NCI-H510A treated with DMSO at 0.1 percent for 48 hours (cell line): ENCODE data around the gene CDH20.

Experiments used
- DNase-seq: peaks from one replicate; lab custom pipeline; 2025; lab: John Stamatoyannopoulos, UW

The CDH20 gene

DNA sequence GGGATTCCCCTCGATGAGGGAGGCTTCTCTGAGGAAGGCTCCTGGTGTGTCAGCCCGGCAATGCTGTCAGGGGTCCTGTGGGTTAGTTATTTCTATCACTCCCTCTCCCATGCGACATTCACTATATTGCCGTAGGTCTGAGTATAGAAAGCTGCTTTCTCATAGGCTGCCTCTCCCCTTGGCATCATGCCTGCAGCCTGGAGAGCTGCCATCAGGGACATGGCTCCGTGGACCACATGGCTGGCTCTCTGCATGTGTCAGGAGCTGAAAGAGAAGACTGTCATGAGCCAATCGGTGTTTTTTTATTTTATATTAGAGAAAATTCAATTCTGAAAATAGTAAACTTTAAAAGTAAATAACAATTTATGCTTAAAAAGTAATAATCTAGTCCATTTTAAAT, 198.0 kb downstream of the CDH20 start:
- DNase-seq: no peak

GRCh38 chr18:61531891-61532290, 198.7 kb downstream of the CDH20 start:
- DNase-seq: no peak

DNA sequence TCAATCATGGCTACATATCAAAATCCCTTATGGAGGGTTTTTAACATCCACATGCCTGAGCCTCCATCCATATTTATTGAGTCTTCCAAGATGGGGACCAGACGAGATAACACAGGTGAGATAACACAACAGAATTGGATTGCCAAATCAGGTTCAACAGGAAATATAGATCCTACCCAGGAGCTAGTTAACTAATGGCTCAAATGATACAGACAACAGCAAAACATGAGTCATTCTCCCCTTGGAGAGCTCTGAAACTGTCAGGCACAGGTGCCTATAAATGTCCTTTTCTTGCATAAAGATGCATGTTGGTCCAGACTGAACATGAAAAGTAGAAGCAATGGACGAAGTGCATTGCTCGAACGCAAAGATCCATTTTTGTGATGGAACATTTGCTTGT, 202.2 kb downstream of the CDH20 start:
- DNase-seq: no peak

- DNase-seq: no peak
Observed at GRCh38 chr18:61541673-61542072, 208.4 kb downstream of the CDH20 start.

DNA sequence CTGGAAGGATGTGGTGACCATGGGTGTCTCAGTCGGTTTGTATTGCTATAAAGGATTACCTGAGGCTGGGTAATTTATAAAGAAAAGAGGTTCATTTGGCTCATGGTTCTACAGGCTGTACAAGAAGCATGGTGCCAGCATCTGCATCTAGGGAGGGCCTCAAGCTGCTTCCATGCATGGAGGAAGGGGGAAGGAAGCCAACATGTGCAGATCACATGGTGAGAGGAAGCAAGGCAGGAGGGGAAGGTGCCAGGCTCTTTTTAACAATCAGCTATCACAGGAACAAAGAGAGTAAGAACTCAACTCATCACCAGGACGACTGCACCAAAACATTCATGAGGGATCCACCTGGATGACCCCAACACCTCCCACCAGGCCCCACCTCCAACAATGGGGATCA, 209.4 kb downstream of the CDH20 start:
- DNase-seq: no peak

GRCh38 chr18:61543518-61543917, 210.3 kb downstream of the CDH20 start:
- no peak for DNase-seq

DNA sequence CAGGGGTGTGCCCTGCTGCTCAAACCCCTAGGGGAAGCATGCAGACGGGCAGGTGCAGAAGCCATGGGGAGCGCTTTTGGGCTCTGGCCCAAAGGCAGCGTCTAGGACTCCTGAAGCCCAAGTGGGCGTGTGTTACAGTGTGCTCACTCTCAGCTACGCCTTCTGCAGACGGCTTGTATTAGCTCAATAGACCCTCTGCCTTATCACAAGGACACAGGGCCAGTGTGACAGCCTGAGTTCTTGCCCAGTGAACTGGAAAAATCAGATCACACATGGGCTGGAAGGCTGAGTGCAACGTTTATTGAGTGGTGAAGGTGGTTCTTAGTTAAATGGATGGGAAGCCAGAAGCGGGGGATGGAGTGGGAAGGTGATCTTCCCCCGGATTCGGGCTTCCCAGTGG, 210.9 kb downstream of the CDH20 start:
- DNase-seq: no peak

DNA sequence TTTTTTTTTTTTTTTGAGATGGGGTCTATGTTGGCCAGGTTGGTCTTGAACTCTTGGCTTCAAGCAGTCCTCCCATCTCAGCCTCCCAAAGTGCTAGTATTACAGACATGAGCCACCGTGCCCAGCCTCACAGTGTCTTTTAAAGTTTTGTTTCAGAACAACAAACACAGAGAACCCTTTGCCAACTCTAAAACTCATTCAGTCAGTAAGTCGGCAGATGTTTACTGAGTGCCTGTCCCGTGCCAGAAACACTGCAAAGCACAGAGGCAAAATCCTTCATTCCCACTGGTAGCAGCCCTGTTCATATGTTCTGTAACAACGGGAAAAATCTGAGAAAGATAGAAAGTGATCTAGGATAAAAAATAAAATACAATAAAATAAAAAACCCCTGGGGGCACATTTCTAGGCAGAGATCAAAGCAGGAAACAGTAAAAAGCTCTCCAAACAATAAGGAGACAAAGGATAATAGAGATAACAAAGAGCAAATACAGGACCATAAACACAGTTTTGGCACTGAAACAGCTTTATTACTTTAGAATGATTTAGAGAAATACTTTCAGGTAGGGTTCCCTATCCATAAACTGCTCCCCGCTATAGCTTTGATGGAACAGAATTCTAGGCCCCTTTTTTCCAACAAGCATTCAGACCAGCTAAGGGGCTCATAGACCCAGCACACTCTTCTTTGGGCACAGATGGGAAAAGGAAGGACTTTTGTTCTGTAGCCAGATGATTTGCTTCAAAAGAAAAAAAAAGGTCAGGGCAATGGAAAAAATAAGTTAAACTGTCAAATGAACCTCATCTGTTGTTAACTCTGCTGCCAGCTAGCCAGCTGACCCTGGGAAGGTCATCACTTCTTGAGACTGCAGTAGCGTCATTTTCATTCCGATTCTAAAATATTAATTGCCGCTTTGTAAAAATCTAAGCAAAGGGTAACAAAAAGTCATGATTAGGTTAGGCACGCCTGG, 212.3 kb downstream of the CDH20 start:
- no peak for DNase-seq

- DNase-seq: no peak
Observed at GRCh38 chr18:61546590-61546989, 213.4 kb downstream of the CDH20 start.

GRCh38 chr18:61549416-61549815, 216.2 kb downstream of the CDH20 start:
- DNase-seq: no peak

DNA sequence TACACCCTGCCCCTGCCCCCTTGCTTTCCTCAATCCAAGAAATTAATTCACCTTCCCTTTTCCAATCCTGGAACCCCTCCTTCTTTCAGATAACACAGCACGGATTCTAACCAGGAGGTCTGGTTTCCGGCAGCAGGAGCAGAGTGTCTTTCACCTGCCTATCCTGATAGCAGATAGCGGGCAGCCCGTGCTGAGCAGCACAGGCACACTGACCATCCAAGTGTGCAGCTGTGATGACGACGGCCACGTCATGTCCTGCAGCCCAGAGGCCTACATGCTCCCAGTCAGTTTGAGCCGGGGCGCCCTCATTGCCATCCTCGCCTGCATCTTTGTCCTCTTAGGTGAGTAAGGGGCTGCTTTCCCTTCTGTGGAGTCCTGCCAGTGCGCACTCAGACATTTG, 216.7 kb downstream of the CDH20 start:
- DNase-seq: no peak

GRCh38 chr18:61551586-61551985, 218.4 kb downstream of the CDH20 start:
- peak; percentile 91 for DNase-seq

DNA sequence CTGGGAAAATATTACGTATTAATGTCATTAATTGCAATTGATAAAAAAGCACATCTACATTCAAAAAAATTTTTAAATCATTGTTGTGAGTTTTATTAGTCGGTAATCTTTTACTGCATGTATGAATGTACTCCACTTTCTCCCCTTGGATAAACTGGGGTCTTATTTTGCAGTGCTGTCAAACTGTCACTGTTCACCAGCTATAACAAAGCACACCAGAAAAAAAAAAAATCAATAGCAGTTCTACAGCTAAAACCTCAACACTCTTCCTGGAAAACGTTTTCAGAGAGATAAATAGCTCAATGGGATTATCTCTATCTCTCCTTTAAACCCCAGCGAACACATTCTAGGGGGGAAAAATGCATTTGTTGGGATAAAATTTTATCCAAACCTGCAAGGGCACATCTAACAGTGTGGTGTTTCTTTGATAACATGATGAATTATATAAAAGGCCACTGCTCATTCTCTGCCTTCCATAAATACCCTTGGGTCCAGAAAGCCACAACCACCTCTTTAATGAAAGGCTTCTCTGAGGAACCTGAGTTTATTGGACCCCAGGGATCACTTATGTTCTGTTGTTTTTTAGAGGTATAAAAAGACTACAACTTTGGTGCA, 219.9 kb downstream of the CDH20 start:
- no peak for DNase-seq

DNA sequence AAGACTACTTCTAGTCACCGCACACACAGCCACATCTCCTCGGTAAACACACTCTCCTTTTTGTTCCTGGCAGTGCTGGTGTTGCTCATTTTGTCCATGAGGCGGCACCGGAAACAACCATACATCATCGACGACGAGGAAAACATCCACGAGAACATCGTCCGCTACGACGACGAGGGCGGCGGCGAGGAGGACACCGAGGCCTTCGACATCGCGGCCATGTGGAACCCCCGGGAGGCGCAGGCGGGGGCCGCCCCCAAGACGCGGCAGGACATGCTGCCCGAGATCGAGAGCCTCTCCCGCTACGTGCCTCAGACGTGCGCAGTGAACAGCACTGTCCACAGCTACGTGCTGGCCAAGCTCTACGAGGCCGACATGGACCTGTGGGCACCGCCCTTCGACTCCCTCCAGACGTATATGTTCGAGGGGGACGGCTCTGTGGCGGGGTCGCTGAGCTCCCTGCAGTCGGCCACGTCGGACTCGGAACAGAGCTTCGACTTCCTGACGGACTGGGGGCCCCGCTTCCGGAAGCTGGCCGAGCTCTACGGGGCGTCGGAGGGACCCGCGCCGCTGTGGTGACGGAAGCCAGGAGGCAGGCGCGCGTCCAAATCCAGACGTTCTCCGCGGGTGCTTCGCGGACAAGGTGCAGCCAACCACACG, 221.0 kb downstream of the CDH20 start:
- peak; percentile 54 for DNase-seq

- no peak for DNase-seq
Observed at GRCh38 chr18:61554946-61555361, 221.7 kb downstream of the CDH20 start.

DNA sequence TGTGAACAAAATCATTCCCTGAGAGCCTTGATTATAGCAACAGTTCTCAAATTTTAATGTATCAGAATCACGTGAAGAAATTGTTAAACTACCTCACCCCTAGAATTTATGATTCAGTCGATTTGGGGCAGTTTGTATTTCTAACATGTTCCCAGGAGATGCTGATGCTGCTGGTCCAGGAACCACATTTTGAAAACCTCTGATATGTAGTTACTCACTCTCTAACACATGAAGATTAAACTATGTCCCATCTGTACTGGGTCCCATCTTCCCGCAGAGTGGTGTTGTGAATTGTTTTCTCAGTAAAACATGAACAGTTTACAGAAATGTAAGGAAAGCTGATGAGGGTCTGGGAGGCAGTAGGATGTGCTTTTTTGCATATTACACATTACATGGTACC, 223.1 kb downstream of the CDH20 start:
- DNase-seq: no peak

DNA sequence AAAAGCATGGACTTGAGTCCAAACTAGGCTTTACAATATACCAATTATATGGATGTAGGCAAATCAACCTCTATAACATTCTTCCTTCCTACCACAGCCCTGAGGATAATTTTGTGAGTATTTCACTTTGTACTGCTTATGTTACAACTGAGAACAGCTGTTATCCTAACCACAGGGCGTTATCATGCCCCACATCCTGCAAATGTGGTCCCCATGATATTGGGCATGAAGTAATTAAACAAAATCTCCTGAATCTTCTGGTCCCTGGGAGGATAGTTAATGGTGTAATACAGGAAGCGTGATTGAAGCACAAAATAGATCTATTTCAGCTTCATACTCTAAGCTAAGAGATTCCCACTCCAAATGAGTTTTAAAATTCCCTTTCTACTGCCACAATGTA, 223.6 kb downstream of the CDH20 start:
- no peak for DNase-seq

DNA sequence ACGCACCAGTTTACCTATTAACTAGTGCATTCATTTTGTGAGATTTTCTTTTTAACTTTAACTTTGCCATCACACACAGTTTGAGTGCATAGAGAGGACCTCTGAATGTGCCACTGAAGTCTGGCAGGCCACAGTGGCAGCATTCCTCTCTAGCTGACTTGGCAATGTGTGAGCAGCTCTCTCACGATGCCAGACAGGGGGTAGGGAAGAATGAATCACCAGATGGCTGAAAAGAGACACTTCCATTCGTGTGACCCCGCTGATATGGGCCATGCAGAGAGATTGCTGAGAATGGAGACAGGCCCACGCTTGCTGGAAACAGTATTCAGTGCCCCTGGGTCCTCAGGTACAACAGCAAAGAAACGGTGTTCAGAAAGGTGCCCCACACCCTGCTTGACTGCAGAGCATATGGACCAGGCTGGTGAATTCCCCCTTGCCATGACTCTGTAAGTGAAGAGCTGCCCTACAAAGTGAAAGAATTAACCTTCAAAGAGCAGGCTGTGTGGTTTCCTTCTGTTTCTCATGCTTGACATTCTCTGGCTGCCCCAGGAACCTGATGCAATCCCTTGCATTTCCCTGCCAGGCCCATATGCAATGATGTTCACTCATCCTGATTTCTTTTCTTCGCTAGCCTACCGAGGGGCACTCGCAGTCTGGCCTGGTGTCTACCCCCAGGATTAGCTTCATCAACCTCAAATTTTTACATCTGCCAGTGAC, 236.1 kb downstream of the CDH20 start:
- no peak for DNase-seq

GRCh38 chr18:61570070-61570469, 236.8 kb downstream of the CDH20 start:
- DNase-seq: no peak

GRCh38 chr18:61572084-61572655, 238.9 kb downstream of the CDH20 start:
- DNase-seq: no peak

GRCh38 chr18:61572871-61573270, 239.6 kb downstream of the CDH20 start:
- DNase-seq: no peak

GRCh38 chr18:61574665-61575064, 241.4 kb downstream of the CDH20 start:
- no peak for DNase-seq
